ENCODE measurements around the gene NEDD8.
A peak's percentile ranks its signal among the peaks of the same experiment; 100 is the strongest.
"Not testable (repeated sequence)": the region's sequence is repeated elsewhere in the genome, so short reads cannot be mapped to it uniquely, and the experiment has no call there.

The NEDD8 gene

DNA sequence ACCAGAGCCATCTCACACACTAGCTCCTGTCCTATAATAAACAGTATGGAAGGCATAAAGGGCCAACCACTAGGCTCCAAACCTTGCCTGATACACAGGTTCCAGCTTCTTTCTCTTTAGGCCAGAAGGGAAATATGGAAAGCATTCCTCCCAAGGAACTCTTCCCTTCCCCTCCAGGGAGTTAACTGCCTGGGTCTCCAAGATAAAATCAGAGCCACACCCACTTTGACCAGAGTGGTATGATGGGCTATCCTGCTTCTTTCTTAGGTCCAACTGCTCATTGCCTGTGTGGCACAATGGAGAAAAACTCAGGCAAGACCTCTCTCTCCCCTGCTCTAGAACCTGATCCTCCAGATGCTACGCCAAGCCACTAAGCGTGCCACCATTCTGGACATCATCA lies 24.5 kb downstream of the NEDD8 start:
- H3K4me1 Mint-ChIP-seq (ENCODE audit: low read depth): peaks cover 17% of the 10 kb centered on the region
- no peak overlapping the region for H3K27ac Mint-ChIP-seq
- no peak overlapping the region for H3K4me3 Mint-ChIP-seq
- H3K36me3 Mint-ChIP-seq (ENCODE audit: low read depth): peaks cover 63% of the 10 kb centered on the region
- peaks cover 5% of the 10 kb centered on the region for H3K9me3 Mint-ChIP-seq
- H3K27me3 Mint-ChIP-seq (ENCODE audit: low read depth): no peaks in the 10 kb centered on the region

DNA sequence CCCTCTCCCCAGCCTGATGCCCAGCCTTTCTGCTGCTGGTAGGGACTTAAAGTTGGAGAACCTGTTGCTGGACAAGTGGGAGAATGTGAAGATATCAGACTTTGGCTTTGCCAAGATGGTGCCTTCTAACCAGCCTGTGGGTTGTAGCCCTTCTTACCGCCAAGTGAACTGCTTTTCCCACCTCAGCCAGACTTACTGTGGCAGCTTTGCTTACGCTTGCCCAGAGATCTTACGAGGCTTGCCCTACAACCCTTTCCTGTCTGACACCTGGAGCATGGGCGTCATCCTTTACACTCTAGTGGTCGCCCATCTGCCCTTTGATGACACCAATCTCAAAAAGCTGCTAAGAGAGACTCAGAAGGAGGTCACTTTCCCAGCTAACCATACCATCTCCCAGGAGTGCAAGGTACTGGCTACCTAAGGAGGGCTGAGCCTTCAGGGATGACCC lies 25.0 kb downstream of the NEDD8 start:
- no peaks in the 10 kb centered on the region for H3K27me3 Mint-ChIP-seq (ENCODE audit: low read depth)

DNA sequence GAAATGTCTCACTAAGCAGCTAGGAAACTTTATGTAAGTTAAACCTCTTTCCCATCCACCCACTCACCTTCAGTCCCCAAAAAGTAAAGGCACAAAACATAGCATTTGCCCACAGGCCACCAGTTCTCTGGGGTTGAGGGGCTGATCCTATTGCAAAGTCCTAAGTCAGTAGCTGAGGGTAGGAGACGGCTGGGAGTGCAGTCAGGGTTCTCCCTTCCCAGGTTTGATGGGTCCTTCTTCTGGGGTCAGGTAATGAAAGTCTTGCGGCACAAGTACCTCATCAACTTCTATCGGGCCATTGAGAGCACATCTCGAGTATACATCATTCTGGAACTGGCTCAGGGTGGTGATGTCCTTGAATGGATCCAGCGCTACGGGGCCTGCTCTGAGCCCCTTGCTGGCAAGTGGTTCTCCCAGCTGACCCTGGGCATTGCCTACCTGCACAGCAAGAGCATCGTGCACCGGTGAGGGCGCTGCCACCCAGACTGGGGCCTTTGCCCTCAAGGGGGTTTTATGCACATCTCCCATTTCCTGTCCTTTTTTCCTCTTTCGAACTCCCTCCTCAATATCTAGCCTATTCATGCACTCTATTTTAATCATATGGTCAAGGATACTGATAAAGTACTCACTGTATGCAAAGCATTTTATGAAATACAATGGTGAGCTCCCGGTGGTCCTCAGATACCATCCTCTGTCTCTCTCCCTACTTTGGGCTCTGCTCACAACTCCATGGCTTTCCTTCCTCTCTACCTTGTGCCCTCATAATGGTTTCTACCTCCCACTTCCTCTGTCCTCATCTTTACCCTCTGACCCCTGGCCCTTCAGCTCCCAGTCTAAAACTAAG lies 25.7 kb downstream of the NEDD8 start:
- Mint-ChIP-seq H3K36me3 (ENCODE audit: low read depth) (peaks cover 69% of the 10 kb centered on the region), H3K27ac (peak overlapping the region; percentile 52), H3K4me3 (no peak overlapping the region), H3K27me3 (ENCODE audit: low read depth) (no peaks in the 10 kb centered on the region), H3K4me1 (ENCODE audit: low read depth) (peaks cover 15% of the 10 kb centered on the region), H3K9me3 (peaks cover 13% of the 10 kb centered on the region)

More for the DNA sequence above, 25.0 kb downstream of the NEDD8 start:
- H3K9me3 Mint-ChIP-seq: peaks cover 7% of the 10 kb centered on the region
- peaks cover 17% of the 10 kb centered on the region for H3K4me1 Mint-ChIP-seq (ENCODE audit: low read depth)
- peaks cover 67% of the 10 kb centered on the region for H3K36me3 Mint-ChIP-seq (ENCODE audit: low read depth)
- H3K27ac Mint-ChIP-seq: peak overlapping the region; percentile 52
- H3K4me3 Mint-ChIP-seq: no peak overlapping the region

DNA sequence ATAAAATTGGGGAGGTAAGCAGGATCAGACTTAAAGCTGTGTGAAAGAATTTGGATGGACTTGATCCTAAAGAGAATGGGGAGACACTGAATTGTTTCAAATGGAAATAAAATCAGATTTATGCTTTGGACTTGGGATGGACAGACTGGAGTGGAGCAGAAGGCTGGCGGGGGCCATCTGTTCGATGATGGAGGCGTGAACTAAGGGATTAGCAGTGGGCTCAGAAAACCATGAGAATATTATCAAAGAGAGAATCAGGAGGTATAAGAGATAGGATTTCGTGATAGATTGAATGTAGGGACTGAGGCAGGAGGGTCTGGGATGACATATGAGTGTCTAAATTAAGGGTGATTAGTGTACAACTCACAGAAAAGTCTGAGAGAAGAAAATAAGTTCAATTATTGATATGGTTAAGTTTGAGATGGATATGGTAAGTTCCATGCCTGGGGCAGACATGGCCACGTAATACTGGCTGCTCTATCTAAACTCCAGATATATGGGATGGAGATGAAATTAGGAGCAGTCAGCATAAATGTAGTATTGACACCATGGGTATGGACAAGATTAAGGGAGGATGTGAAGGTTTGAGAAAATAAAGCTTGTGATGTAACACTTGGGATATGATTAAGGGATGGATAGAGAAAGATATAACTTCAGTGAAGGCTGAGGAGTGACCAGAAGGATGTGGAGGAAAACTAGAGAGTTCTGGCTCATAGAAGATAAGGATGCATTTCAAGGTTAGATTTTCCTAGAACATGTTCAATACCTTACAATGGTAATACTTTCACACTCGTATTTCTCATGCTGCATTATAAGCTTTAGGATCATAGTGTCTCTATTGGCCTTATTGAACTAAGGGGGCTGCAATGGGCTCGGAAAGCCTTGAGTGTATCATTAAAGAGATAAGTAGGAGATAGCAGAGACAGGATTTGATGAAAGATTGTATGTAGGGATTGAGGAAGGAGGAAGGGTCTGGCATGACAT lies 27.7 kb downstream of the NEDD8 start:
- no peak overlapping the region for H3K27ac Mint-ChIP-seq
- H3K36me3 Mint-ChIP-seq (ENCODE audit: low read depth): peaks cover 62% of the 10 kb centered on the region
- H3K9me3 Mint-ChIP-seq: peaks cover 16% of the 10 kb centered on the region
- H3K27me3 Mint-ChIP-seq (ENCODE audit: low read depth): no peaks in the 10 kb centered on the region
- H3K4me1 Mint-ChIP-seq (ENCODE audit: low read depth): peaks cover 10% of the 10 kb centered on the region
- H3K4me3 Mint-ChIP-seq: no peak overlapping the region

DNA sequence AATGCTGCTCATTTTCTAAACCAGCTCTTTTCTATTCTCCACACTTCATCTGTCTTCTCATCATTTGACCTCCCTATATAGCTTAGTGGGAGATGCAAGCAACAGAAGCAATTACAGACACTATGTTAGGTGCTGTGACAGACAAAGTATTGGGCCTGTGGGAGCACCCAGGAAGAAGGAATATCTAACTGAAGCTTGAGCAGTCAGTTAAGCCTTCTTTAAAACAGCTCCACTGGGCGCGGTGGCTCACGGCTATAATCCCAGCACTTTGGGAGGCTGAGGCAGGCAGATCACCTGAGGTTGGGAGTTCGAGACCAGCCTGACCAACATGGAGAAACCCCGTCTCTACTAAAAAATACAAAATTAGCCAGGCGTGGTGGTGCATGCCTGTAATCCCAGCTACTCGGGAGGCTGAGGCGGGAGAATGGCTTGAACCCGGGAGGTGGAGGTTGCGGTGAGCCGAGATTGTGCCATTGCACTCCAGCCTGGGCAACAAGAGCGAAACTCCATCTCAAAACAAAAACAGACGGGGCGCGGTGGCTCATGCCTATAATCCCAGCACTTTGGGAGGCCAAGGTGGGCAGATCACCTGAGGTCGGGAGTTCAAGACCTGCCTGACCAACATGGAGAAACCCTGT lies 28.8 kb downstream of the NEDD8 start:
- Mint-ChIP-seq H3K4me1 (ENCODE audit: low read depth) (peaks cover 19% of the 10 kb centered on the region), H3K9me3 (peaks cover 16% of the 10 kb centered on the region), H3K36me3 (ENCODE audit: low read depth) (peaks cover 64% of the 10 kb centered on the region)
- not testable (repeated sequence) for H3K27me3 Mint-ChIP-seq (ENCODE audit: low read depth); H3K4me3 Mint-ChIP-seq; H3K27ac Mint-ChIP-seq

DNA sequence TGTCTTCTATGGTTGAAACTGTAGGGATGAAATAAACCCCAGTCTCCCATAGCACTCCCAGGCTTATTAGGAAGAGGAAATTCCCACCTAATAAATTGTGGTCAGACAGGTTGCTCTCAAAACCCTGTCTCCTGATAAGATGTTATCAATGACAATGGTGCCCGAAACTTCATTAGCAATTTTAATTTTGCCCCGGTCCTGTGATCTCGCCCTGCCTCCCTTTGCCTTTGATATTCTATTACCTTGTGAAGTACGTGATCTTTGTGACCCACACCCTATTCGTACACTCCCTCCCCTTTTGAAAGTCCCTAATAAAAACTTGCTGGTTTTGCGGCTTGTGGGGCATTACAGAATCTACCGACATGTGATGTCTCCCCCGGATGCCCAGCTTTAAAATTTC lies 29.6 kb downstream of the NEDD8 start:
- H3K4me3 Mint-ChIP-seq; H3K27me3 Mint-ChIP-seq (ENCODE audit: low read depth); H3K27ac Mint-ChIP-seq: not testable (repeated sequence)
- Mint-ChIP-seq H3K36me3 (ENCODE audit: low read depth) (peaks cover 59% of the 10 kb centered on the region), H3K4me1 (ENCODE audit: low read depth) (peaks cover 19% of the 10 kb centered on the region), H3K9me3 (peaks cover 16% of the 10 kb centered on the region)

DNA sequence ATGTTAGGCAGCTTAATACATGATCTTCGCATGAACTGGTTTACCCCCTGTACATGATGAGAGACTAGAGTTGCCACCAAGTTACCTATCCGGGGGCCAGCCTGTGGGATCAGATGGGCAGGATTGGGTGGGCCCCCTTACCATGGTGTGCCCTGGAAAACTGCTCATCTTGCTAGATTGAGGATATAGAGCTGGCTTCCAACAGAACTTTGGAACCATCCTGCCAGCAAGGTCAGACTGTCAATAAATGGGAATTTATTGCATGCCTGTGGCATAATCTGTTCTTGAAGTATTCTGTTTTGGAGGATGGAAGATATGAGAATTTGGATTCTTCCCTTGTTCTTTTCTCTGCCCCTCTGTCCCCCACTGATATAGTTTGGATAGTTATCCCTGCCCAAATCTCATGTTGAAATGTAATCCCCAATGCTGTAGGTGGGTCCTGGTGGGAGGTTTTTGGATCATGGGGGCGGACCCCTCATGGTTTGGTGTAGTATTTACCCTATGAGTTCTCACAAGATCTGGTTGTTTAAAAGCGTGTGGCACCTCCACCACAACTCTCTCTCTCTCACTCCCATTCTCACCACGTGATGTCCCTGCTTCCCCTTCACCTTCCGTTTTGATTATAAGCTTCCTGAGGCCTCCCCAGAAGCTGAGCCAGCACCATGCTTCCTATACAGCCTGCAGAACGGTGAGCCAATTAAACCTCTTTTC lies 33.2 kb downstream of the NEDD8 start:
- Mint-ChIP-seq H3K36me3 (ENCODE audit: low read depth) (peaks cover 44% of the 10 kb centered on the region), H3K27ac (peak overlapping the region; percentile 34), H3K4me3 (peak overlapping the region; percentile 29), H3K9me3 (peaks cover 16% of the 10 kb centered on the region), H3K27me3 (ENCODE audit: low read depth) (no peaks in the 10 kb centered on the region), H3K4me1 (ENCODE audit: low read depth) (peaks cover 37% of the 10 kb centered on the region)

DNA sequence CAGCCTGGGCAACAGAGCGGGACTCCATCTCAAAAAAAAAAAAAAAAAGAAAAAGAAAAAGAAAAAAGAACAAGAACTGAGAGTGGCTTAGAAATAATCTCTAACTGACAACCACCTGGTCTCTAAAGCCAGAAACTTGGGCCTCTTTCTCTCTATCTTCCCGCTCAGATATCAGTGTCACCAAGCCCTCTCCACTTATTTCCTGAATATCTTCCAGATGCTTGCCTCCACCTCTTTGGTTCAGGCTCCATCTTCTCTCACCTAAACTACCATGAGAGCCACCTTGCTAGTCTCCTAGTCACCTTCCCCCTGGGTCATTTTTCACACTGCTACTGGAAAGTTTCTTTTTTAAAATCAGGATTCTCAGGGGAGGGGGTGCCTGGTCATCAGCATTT lies 35.1 kb downstream of the NEDD8 start:
- H3K27me3 Mint-ChIP-seq (ENCODE audit: low read depth): no peaks in the 10 kb centered on the region
- H3K27ac Mint-ChIP-seq: peak overlapping the region; percentile 83
- peaks cover 45% of the 10 kb centered on the region for H3K4me1 Mint-ChIP-seq (ENCODE audit: low read depth)
- peaks cover 43% of the 10 kb centered on the region for H3K36me3 Mint-ChIP-seq (ENCODE audit: low read depth)
- peak overlapping the region; percentile 98 for H3K4me3 Mint-ChIP-seq
- peaks cover 8% of the 10 kb centered on the region for H3K9me3 Mint-ChIP-seq

DNA sequence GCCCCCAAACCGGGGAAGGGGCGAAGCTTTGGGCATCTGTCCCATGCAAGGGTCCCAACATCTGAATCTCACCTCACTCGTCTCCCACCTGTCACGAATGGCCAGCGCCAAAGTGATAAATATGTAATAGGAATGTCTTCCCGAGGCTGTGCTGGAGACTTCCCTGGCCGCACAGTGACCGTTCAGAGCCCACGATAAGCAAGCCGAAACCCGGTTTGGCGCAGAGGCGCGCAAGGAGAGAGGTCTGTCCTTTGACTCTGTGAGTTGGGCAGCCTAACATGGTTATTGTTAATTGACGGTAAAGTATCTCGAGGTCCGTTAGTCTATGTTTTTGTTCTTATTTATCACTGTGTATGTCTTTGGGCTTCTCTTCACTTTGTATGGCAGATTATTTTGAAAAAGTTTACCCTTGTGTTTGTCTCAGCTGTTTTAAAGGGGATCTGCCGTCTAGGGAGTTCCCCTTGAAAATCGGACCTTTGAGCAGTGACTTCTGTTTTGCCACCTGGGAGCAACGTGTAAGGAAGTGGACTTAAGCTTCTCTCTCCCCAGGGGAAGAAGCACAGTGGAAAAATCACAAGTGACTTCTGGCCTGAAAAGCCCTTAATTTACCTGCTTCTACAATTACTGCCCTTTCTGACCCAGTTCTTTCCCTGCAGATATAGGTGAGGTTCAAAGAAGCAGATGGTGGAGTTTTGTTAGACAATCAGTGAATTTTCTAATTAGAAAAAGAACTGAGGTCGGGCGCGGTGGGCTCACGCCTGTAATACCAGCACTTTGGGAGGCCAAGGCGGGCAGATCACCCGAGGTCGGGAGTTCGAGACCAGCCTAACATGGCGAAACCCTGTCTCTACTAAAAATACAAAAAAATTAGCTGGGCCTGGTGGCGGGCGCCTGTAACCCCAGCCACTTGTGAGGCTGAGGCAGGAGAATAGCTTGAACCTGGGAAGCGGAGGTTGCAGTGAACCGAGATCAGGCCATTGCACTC lies 35.8 kb downstream of the NEDD8 start:
- Mint-ChIP-seq H3K4me1 (ENCODE audit: low read depth) (peaks cover 49% of the 10 kb centered on the region), H3K36me3 (ENCODE audit: low read depth) (peaks cover 43% of the 10 kb centered on the region), H3K27me3 (ENCODE audit: low read depth) (no peaks in the 10 kb centered on the region), H3K27ac (peak overlapping the region; percentile 96), H3K4me3 (peak overlapping the region; percentile 98), H3K9me3 (peaks cover under 1% of the 10 kb centered on the region)

DNA sequence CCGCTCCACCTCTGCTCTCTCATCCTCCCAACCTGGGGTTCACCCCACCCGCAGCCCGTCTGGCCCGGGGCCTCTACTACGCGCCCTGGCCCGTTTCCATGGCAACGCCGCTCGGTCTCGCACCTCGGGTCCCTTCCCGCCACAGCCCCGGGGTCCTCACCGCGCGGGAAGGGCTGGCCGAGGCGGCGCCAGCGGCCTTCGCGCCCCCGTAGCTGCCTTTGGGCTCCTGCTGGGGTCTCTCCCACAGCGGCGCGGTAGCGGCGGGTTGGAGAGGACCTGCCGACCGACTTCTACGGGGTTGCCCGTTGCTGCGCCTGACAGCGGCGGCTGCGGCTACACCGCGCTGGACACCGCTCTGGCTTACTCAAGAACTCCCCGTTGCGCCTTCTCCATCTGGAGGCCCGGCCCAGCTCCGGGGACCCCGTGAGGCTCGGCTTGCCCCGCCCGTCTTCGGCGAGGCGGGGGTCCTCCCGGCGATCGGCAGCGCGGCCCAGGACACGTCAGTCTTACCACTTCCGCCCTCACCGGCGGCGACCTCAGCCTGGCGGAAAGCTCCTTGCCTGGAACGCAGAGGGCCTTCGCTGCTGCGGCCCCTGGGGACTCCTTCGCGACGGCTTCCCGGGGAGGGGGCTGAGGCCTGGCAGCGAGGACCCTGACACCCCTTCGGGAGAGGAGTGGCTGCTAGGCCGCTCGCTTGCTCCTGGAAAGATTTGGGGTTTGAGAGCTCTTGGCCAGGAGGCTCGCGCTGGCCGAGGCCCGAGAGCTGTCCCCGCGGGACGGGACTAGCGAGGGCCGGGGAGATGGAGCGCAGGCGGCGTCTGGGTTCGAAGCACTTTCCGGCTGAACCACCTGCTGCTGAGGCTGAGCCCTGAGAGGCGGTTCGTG lies 36.7 kb downstream of the NEDD8 start, which contains the start of gene TM9SF1:
Gene TM9SF1, minus strand, starts transcription at position 256 of the 885 bp plus-strand sequence. CDS start 422 bp downstream, outside the sequence.
- Mint-ChIP-seq H3K36me3 (ENCODE audit: low read depth) (peaks cover 41% of the 10 kb centered on the region), H3K27me3 (ENCODE audit: low read depth) (no peaks in the 10 kb centered on the region), H3K9me3 (no peaks in the 10 kb centered on the region), H3K27ac (peak within 1 kb of the TSS; percentile 96), H3K4me3 (peak within 1 kb of the TSS; percentile 98), H3K4me1 (ENCODE audit: low read depth) (peaks cover 50% of the 10 kb centered on the region)

DNA sequence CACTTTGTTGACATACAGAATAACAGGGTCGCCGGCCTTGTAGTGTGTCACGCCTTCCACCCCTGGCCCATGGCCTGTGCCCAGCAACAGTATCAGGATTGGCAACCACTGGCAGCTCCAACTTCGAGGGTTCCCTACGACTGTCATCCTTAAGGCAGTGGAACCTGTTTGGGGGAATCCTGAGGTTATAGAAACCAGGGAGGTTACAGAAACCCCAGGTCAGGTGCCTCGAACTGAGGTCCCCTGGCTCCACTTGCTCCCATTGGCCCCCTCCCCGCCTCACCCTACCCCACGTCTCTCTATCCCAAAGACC lies 37.3 kb downstream of the NEDD8 start:
- Mint-ChIP-seq H3K4me1 (ENCODE audit: low read depth) (peaks cover 56% of the 10 kb centered on the region), H3K27me3 (ENCODE audit: low read depth) (no peaks in the 10 kb centered on the region), H3K4me3 (peak overlapping the region; percentile 98), H3K36me3 (ENCODE audit: low read depth) (peaks cover 43% of the 10 kb centered on the region), H3K9me3 (no peaks in the 10 kb centered on the region), H3K27ac (peak overlapping the region; percentile 90)

DNA sequence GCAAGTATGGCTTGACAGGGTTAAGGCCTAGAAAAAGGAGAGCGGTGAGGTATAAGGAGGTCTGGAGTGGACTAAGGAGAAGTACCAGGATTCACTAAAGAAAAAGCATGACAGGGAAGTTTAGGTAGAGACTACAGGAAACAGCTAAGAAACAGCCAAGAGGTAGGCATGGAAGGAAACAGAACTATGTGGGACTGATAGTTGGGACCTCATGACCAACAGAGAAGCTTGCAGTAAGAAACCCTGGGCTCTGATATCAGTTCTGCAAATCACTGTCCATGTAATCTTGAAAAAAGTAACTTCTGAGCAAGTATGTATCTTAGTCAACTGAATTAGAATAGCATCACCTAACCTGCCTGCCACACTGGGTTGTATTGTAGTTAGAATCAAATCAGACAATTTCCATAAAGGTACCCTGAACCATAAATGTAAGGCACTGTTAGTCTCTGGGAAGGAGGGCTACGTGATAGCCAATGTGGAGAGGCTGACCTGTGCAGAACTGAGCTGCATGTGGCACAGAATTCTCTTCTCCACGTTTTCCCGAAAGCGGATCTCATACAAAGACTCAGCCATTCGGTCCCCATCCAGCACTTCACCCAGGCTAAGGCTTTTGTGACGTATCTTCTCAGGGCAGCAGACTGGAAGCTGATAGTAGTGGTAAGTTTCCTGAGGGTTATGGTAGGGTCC lies 37.8 kb downstream of the NEDD8 start:
- peaks cover 59% of the 10 kb centered on the region for H3K4me1 Mint-ChIP-seq (ENCODE audit: low read depth)
- peaks cover 39% of the 10 kb centered on the region for H3K36me3 Mint-ChIP-seq (ENCODE audit: low read depth)
- no peaks in the 10 kb centered on the region for H3K9me3 Mint-ChIP-seq
- no peaks in the 10 kb centered on the region for H3K27me3 Mint-ChIP-seq (ENCODE audit: low read depth)
- peak overlapping the region; percentile 90 for H3K27ac Mint-ChIP-seq
- peak overlapping the region; percentile 98 for H3K4me3 Mint-ChIP-seq
